Measurements from ENCODE around the gene NQO2.
A peak's percentile ranks its signal among the peaks of the same experiment; 100 is the strongest.

The NQO2 gene

GRCh38 chr6:2962004-2962403, 37.7 kb upstream of the NQO2 start:
- Histone ChIP-seq H3K18ac (ENCODE audit: low read depth in 1 of 2, low read length in 2 of 2) (no peak overlapping the region), H2AK5ac (ENCODE audit: low read length, severe bottlenecking) (no peak overlapping the region)

GRCh38 chr6:2962636-2963035, 37.1 kb upstream of the NQO2 start:
- H3K4me3 ChIP-seq (ENCODE audit: insufficient read depth in 1 of 2, low read depth in 1 of 2, low read length in 2 of 2): no peak overlapping the region
- no peak overlapping the region for H3K18ac ChIP-seq (ENCODE audit: low read depth in 1 of 2, low read length in 2 of 2)
- no peak overlapping the region for H3K4ac ChIP-seq (ENCODE audit: low read depth in 1 of 2, low read length in 2 of 2)
- no peak overlapping the region for H2AK5ac ChIP-seq (ENCODE audit: low read length, severe bottlenecking)
- H3K4me1 ChIP-seq (ENCODE audit: control insufficient read depth, insufficient read depth, low read depth, low read length): peaks cover 14% of the 10 kb centered on the region
- peaks cover 40% of the 10 kb centered on the region for H3K79me1 ChIP-seq (replicated peaks; ENCODE audit: low read length, poor library complexity, severe bottlenecking)
- no peak overlapping the region for H2BK12ac ChIP-seq (ENCODE audit: low read length in 2 of 2)
- DNase-seq: no peak
- no peak overlapping the region for H3K27ac ChIP-seq (ENCODE audit: low read length, poor library complexity, severe bottlenecking)
- no peak overlapping the region for H2BK5ac ChIP-seq (ENCODE audit: low read depth, low read length, poor library complexity, severe bottlenecking)
- H3K27me3 ChIP-seq (ENCODE audit: control insufficient read depth in 1 of 2, insufficient read depth in 1 of 2, low read length in 2 of 2): no peaks in the 10 kb centered on the region
- H3K9me3 ChIP-seq (ENCODE audit: control insufficient read depth, low read length): no peaks in the 10 kb centered on the region
- H3K36me3 ChIP-seq (ENCODE audit: control insufficient read depth in 1 of 2, insufficient read depth in 2 of 2, low read depth in 1 of 2, low read length in 2 of 2): peaks cover 11 to 14% of the 10 kb centered on the region in 2 experiments
- no peak overlapping the region for H3K23ac ChIP-seq (ENCODE audit: low read length in 2 of 2)
- WGBS: 86% methylated on average over 3 of the region's 3 CpGs
- no peak overlapping the region for H4K91ac ChIP-seq (ENCODE audit: low read length)
- no peak overlapping the region for H4K8ac ChIP-seq (ENCODE audit: low read length)
- H2BK120ac ChIP-seq (ENCODE audit: low read depth, low read length): no peak overlapping the region
- no peak overlapping the region for H3K4me2 ChIP-seq (ENCODE audit: low read length, poor library complexity, severe bottlenecking)
- H3K9ac ChIP-seq (ENCODE audit: low read length): no peak overlapping the region
- H3K14ac ChIP-seq (ENCODE audit: low read length in 2 of 2): no peak overlapping the region
- H2AFZ ChIP-seq (ENCODE audit: low read depth, low read length): no peak overlapping the region
- no peak overlapping the region for H2BK15ac ChIP-seq (ENCODE audit: low read depth, poor library complexity, severe bottlenecking)

More at GRCh38 chr6:2962004-2962403, 37.7 kb upstream of the NQO2 start:
- Histone ChIP-seq H3K4ac (ENCODE audit: low read depth in 1 of 2, low read length in 2 of 2) (no peak overlapping the region), H2BK5ac (ENCODE audit: low read depth, low read length, poor library complexity, severe bottlenecking) (no peak overlapping the region), H3K9ac (ENCODE audit: low read length) (no peak overlapping the region), H2BK15ac (ENCODE audit: low read depth, poor library complexity, severe bottlenecking) (no peak overlapping the region), H3K14ac (ENCODE audit: low read length in 2 of 2) (no peak overlapping the region), H3K4me3 (ENCODE audit: insufficient read depth in 1 of 2, low read depth in 1 of 2, low read length in 2 of 2) (no peak overlapping the region), H2BK120ac (ENCODE audit: low read depth, low read length) (no peak overlapping the region), H4K91ac (ENCODE audit: low read length) (no peak overlapping the region), H3K36me3 (ENCODE audit: control insufficient read depth in 1 of 2, insufficient read depth in 2 of 2, low read depth in 1 of 2, low read length in 2 of 2) (peaks cover 12 to 18% of the 10 kb centered on the region in 2 experiments), H2BK12ac (ENCODE audit: low read length in 2 of 2) (no peak overlapping the region), H4K8ac (ENCODE audit: low read length) (no peak overlapping the region), H3K4me1 (ENCODE audit: control insufficient read depth, insufficient read depth, low read depth, low read length) (peaks cover 14% of the 10 kb centered on the region), H2AFZ (ENCODE audit: low read depth, low read length) (no peak overlapping the region), H3K27ac (ENCODE audit: low read length, poor library complexity, severe bottlenecking) (no peak overlapping the region), H3K4me2 (ENCODE audit: low read length, poor library complexity, severe bottlenecking) (no peak overlapping the region), H3K23ac (ENCODE audit: low read length in 2 of 2) (no peak overlapping the region), H3K27me3 (ENCODE audit: control insufficient read depth in 1 of 2, insufficient read depth in 1 of 2, low read length in 2 of 2) (no peaks in the 10 kb centered on the region), H3K79me1 (replicated peaks; ENCODE audit: low read length, poor library complexity, severe bottlenecking) (peaks cover 45% of the 10 kb centered on the region), H3K9me3 (ENCODE audit: control insufficient read depth, low read length) (no peaks in the 10 kb centered on the region)
- DNase-seq: no peak
- 95% methylated on average over 9 of the region's 9 CpGs for WGBS

GRCh38 chr6:2963756-2964155, 35.9 kb upstream of the NQO2 start:
- H2AFZ ChIP-seq (ENCODE audit: low read depth, low read length): no peak overlapping the region
- H3K23ac ChIP-seq (ENCODE audit: low read length in 2 of 2): peak overlapping the region in 1 of 2 experiments; percentile 6
- no peak overlapping the region for H4K8ac ChIP-seq (ENCODE audit: low read length)
- H3K4ac ChIP-seq (ENCODE audit: low read depth in 1 of 2, low read length in 2 of 2): no peak overlapping the region
- H3K27me3 ChIP-seq (ENCODE audit: control insufficient read depth in 1 of 2, insufficient read depth in 1 of 2, low read length in 2 of 2): no peaks in the 10 kb centered on the region
- H3K9ac ChIP-seq (ENCODE audit: low read length): no peak overlapping the region
- no peak overlapping the region for H3K18ac ChIP-seq (ENCODE audit: low read depth in 1 of 2, low read length in 2 of 2)
- no peak overlapping the region for H2BK120ac ChIP-seq (ENCODE audit: low read depth, low read length)
- no peak overlapping the region for H3K4me2 ChIP-seq (ENCODE audit: low read length, poor library complexity, severe bottlenecking)
- H3K27ac ChIP-seq (ENCODE audit: low read length, poor library complexity, severe bottlenecking): no peak overlapping the region
- H2AK5ac ChIP-seq (ENCODE audit: low read length, severe bottlenecking): no peak overlapping the region
- H3K14ac ChIP-seq (ENCODE audit: low read length in 2 of 2): no peak overlapping the region
- H4K91ac ChIP-seq (ENCODE audit: low read length): no peak overlapping the region
- H3K4me1 ChIP-seq (ENCODE audit: control insufficient read depth, insufficient read depth, low read depth, low read length): peaks cover 14% of the 10 kb centered on the region
- peaks cover 7 to 9% of the 10 kb centered on the region in 2 experiments for H3K36me3 ChIP-seq (ENCODE audit: control insufficient read depth in 1 of 2, insufficient read depth in 2 of 2, low read depth in 1 of 2, low read length in 2 of 2)
- no peak overlapping the region for H3K4me3 ChIP-seq (ENCODE audit: insufficient read depth in 1 of 2, low read depth in 1 of 2, low read length in 2 of 2)
- no peaks in the 10 kb centered on the region for H3K9me3 ChIP-seq (ENCODE audit: control insufficient read depth, low read length)
- no peak for DNase-seq
- H2BK12ac ChIP-seq (ENCODE audit: low read length in 2 of 2): no peak overlapping the region
- no peak overlapping the region for H2BK5ac ChIP-seq (ENCODE audit: low read depth, low read length, poor library complexity, severe bottlenecking)
- H2BK15ac ChIP-seq (ENCODE audit: low read depth, poor library complexity, severe bottlenecking): no peak overlapping the region
- WGBS: 96% methylated on average over 7 of the region's 8 CpGs
- peaks cover 38% of the 10 kb centered on the region for H3K79me1 ChIP-seq (replicated peaks; ENCODE audit: low read length, poor library complexity, severe bottlenecking)

- no peak overlapping the region for H3K9ac ChIP-seq (ENCODE audit: low read length)
- no peak overlapping the region for H4K91ac ChIP-seq (ENCODE audit: low read length)
- H3K9me3 ChIP-seq (ENCODE audit: control insufficient read depth, low read length): no peaks in the 10 kb centered on the region
- H2AFZ ChIP-seq (ENCODE audit: low read depth, low read length): no peak overlapping the region
- DNase-seq: no peak
- WGBS: 97% methylated on average over 16 of the region's 17 CpGs
- H3K4me2 ChIP-seq (ENCODE audit: low read length, poor library complexity, severe bottlenecking): no peak overlapping the region
- peaks cover 2 to 7% of the 10 kb centered on the region in 2 experiments for H3K36me3 ChIP-seq (ENCODE audit: control insufficient read depth in 1 of 2, insufficient read depth in 2 of 2, low read depth in 1 of 2, low read length in 2 of 2)
- no peaks in the 10 kb centered on the region for H3K27me3 ChIP-seq (ENCODE audit: control insufficient read depth in 1 of 2, insufficient read depth in 1 of 2, low read length in 2 of 2)
- no peak overlapping the region for H2BK5ac ChIP-seq (ENCODE audit: low read depth, low read length, poor library complexity, severe bottlenecking)
- H2BK15ac ChIP-seq (ENCODE audit: low read depth, poor library complexity, severe bottlenecking): no peak overlapping the region
- H2AK5ac ChIP-seq (ENCODE audit: low read length, severe bottlenecking): no peak overlapping the region
- H3K4ac ChIP-seq (ENCODE audit: low read depth in 1 of 2, low read length in 2 of 2): no peak overlapping the region
- peaks cover 11% of the 10 kb centered on the region for H3K4me1 ChIP-seq (ENCODE audit: control insufficient read depth, insufficient read depth, low read depth, low read length)
- H3K23ac ChIP-seq (ENCODE audit: low read length in 2 of 2): no peak overlapping the region
- no peak overlapping the region for H2BK120ac ChIP-seq (ENCODE audit: low read depth, low read length)
- H3K18ac ChIP-seq (ENCODE audit: low read depth in 1 of 2, low read length in 2 of 2): no peak overlapping the region
- H3K27ac ChIP-seq (ENCODE audit: low read length, poor library complexity, severe bottlenecking): no peak overlapping the region
- H2BK12ac ChIP-seq (ENCODE audit: low read length in 2 of 2): no peak overlapping the region
- H4K8ac ChIP-seq (ENCODE audit: low read length): no peak overlapping the region
- peaks cover 30% of the 10 kb centered on the region for H3K79me1 ChIP-seq (replicated peaks; ENCODE audit: low read length, poor library complexity, severe bottlenecking)
- H3K14ac ChIP-seq (ENCODE audit: low read length in 2 of 2): no peak overlapping the region
- H3K4me3 ChIP-seq (ENCODE audit: insufficient read depth in 1 of 2, low read depth in 1 of 2, low read length in 2 of 2): no peak overlapping the region
Observed at GRCh38 chr6:2964793-2965505, 34.7 kb upstream of the NQO2 start.
